Cardiac muscle cell (in vitro differentiated cells and primary cell): ENCODE data around the gene PDIA5. TPM values are rescaled to one million over a fixed set of nuclear protein-coding genes. Genes with fewer than 3 reads are reported as not detected.

Experiments
- DNase-seq, 2 donors: peaks; one replicate each; pipeline versions ENCODE4 v3.0.0 to v3.0.0-alpha.2; 2010 to 2017; ENCODE audit warnings: low read depth in 1 of 2, low spot score in 1 of 2
- H3K27ac ChIP-seq: fragments of 200-600 bp; sonication (generic); 2 replicates; pipeline ENCODE4 v1.5.1; 2016
- H3K27me3 ChIP-seq: fragments of 200-600 bp; sonication (generic); 2 replicates; pipeline ENCODE4 v1.6.0; 2016; ENCODE audit warnings: control low read depth
- H3K36me3 ChIP-seq: fragments of 200-600 bp; sonication (generic); 2 replicates; pipeline ENCODE4 v1.5.1; 2016; ENCODE audit warnings: control low read depth
- H3K4me1 ChIP-seq: fragments of 200-600 bp; sonication (generic); 2 replicates; pipeline ENCODE4 v1.8.1; 2017; ENCODE audit warnings: low read depth, mild to moderate bottlenecking, mixed run types
- H3K4me3 ChIP-seq: fragments of 200-600 bp; sonication (generic); 2 replicates; pipeline ENCODE4 v1.5.1; 2016; ENCODE audit warnings: mild to moderate bottlenecking
- H3K9me3 ChIP-seq: fragments of 200-600 bp; sonication (generic); 2 replicates; pipeline ENCODE4 v1.5.1; 2017; ENCODE audit warnings: low read depth, mild to moderate bottlenecking, control low read depth
- polyA plus RNA-seq: library from polyadenylated mRNA; unstranded; fragments of >200 nt; fragmentation: Nextera tagmentation; extraction: Ambion mirVana; gene quantifications from 2 replicates; pipeline ENCODE4 v1.2.1, GENCODE V29; 2016
- total RNA-seq: library from RNA; depleted of rRNA; stranded (reverse); fragments of >200 nt; gene quantifications from 2 replicates; pipeline ENCODE4 v1.2.3, GENCODE V29; 2016
- TF ChIP-seq, protein P1 (sequence below): IDR thresholded peaks from 2 replicates; pipeline ENCODE4 v1.5.1; 2012; ENCODE audit warnings: low read depth, mild to moderate bottlenecking, low read length

The PDIA5 gene
- total and polyA plus RNA-seq, 2 experiments from 2014 or later, result 14.5 to 19.5 TPM

- Histone ChIP-seq H3K9me3 (no peaks in the 10 kb centered on the region), H3K36me3 (no peaks in the 10 kb centered on the region), H3K27me3 (no peaks in the 10 kb centered on the region), H3K4me3 (no peak overlapping the region), H3K4me1 (peaks cover 14% of the 10 kb centered on the region), H3K27ac (no peak overlapping the region)
- TF ChIP-seq, protein P1, sequence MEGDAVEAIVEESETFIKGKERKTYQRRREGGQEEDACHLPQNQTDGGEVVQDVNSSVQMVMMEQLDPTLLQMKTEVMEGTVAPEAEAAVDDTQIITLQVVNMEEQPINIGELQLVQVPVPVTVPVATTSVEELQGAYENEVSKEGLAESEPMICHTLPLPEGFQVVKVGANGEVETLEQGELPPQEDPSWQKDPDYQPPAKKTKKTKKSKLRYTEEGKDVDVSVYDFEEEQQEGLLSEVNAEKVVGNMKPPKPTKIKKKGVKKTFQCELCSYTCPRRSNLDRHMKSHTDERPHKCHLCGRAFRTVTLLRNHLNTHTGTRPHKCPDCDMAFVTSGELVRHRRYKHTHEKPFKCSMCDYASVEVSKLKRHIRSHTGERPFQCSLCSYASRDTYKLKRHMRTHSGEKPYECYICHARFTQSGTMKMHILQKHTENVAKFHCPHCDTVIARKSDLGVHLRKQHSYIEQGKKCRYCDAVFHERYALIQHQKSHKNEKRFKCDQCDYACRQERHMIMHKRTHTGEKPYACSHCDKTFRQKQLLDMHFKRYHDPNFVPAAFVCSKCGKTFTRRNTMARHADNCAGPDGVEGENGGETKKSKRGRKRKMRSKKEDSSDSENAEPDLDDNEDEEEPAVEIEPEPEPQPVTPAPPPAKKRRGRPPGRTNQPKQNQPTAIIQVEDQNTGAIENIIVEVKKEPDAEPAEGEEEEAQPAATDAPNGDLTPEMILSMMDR, result no peak
- no peak for DNase-seq
Observed at GRCh38 chr3:123116116-123116515, 49.3 kb downstream of the PDIA5 start.

DNA sequence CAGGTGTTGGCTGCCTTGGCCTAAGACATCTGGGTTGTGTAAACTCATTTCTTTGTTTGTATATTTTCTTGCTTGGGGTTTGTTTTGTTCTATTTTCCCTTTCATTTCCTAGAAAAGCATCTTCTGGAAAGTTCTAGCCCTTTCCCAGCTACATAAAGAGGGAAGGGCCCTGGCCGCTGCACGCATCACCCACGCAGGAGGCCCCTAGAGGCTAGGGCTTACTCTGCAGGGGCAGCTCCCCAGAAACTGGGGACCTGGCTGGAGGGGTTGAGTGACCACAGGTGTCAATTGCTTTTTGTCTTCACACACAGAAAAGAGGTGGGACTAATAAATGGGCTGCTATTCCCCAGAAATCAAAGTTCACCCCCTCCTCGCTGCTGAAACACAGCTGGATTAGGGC lies 52.6 kb downstream of the PDIA5 start:
- Histone ChIP-seq H3K27me3 (no peaks in the 10 kb centered on the region), H3K4me1 (peaks cover 4% of the 10 kb centered on the region), H3K36me3 (no peaks in the 10 kb centered on the region), H3K4me3 (no peak overlapping the region), H3K27ac (no peak overlapping the region), H3K9me3 (no peaks in the 10 kb centered on the region)
- TF ChIP-seq, protein P1, result no peak
- no peak for DNase-seq

GRCh38 chr3:123119802-123120201 lies 53.0 kb downstream of the PDIA5 start:
- no peak for DNase-seq
- no peaks in the 10 kb centered on the region for H3K36me3 ChIP-seq
- no peaks in the 10 kb centered on the region for H3K9me3 ChIP-seq
- peaks cover under 1% of the 10 kb centered on the region for H3K4me1 ChIP-seq
- no peak overlapping the region for H3K4me3 ChIP-seq
- TF ChIP-seq, protein P1, result no peak
- no peak overlapping the region for H3K27ac ChIP-seq
- H3K27me3 ChIP-seq, result no peaks in the 10 kb centered on the region

DNA sequence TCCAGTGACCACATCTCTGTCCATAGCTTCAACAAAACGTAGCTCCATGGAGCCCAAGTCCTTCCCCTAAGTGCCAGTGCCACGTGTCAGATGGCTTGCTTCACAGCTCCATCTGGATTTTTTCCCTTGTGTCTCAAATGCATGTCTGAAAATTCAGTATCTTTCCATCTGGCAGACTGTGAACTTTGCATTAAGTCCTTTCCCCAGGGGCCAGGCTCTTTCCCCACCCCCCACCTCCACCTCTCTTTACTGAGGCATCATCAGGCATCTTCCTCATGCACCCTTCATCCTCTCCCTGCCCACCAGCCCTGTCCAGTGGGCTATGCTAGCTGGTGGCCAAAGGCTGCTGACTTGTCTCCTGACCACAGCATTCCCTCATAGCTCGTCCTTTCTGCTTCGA lies 53.7 kb downstream of the PDIA5 start:
- TF ChIP-seq, protein P1, result no peak
- Histone ChIP-seq H3K9me3 (no peaks in the 10 kb centered on the region), H3K4me3 (no peak overlapping the region), H3K27ac (no peak overlapping the region), H3K4me1 (peaks cover 2% of the 10 kb centered on the region), H3K27me3 (no peaks in the 10 kb centered on the region), H3K36me3 (no peaks in the 10 kb centered on the region)
- no peak for DNase-seq

- Histone ChIP-seq H3K9me3 (no peaks in the 10 kb centered on the region), H3K27me3 (no peaks in the 10 kb centered on the region), H3K36me3 (no peaks in the 10 kb centered on the region), H3K4me1 (peaks cover 7% of the 10 kb centered on the region), H3K4me3 (no peak overlapping the region), H3K27ac (no peak overlapping the region)
- TF ChIP-seq, protein P1, result no peak
- DNase-seq, result no peak
Observed at GRCh38 chr3:123122057-123122456, 55.2 kb downstream of the PDIA5 start.
